T-helper 2 cell treated with Interferon-gamma antibody and Interleukin-4, amounts not matched to agents 100 ng/mL and 5 ng/mL, for 36 hours (primary cell): ENCODE results near the gene BCR. TPM values are rescaled to one million over a fixed set of nuclear protein-coding genes. Genes with fewer than 3 reads are reported as not detected.
"Not testable (repeated sequence)": the region's sequence is repeated elsewhere in the genome, so short reads cannot be mapped to it uniquely, and the experiment has no call there.

Experiments
- intact Hi-C: fragments of 100-400 bp; cut with micrococcal nuclease; formaldehyde crosslinking; loops from one replicate; pipeline ENCODE4 v1.15.1; 2023
- total RNA-seq: library from RNA; stranded (reverse); gene quantifications from 2 replicates; pipeline ENCODE4 v1.2.3, GENCODE V29; 2022

The BCR gene
- 51.6 and 56.3 TPM in 2 replicates for total RNA-seq

DNA sequence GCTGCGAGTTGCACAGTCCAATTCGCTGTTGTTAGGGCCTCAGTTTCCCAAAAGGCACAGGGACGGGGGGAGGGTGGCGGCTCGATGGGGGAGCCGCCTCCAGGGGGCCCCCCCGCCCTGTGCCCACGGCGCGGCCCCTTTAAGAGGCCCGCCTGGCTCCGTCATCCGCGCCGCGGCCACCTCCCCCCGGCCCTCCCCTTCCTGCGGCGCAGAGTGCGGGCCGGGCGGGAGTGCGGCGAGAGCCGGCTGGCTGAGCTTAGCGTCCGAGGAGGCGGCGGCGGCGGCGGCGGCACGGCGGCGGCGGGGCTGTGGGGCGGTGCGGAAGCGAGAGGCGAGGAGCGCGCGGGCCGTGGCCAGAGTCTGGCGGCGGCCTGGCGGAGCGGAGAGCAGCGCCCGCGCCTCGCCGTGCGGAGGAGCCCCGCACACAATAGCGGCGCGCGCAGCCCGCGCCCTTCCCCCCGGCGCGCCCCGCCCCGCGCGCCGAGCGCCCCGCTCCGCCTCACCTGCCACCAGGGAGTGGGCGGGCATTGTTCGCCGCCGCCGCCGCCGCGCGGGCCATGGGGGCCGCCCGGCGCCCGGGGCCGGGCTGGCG, at the start of gene BCR:
TSS of gene BCR (plus strand) at position 209 of the 592 bp plus-strand sequence. CDS start 452 bp downstream, outside the sequence.
- intact Hi-C loops: loop anchor here (5.0 kb wide), 1 partner anchor 62 kb away; no protein-coding TSS in a partner anchor

DNA sequence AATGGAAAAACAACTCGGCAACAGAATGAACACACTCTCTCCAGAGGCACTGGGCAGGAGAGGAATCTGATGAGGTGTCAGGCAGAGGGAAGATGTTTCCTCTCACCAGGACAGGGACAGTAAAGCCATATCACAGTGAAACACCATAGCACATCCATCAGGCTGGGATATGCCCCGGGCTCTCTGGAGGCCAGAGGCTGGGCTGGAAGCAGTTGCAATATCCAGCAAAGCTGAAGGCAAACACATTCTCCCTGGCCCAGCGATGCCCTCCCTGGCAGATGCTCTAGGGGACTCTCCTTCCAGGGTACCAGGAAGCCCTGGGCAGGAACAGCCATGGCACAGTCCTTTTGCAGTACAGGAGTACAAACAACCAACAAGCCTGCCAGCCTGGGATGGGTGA, 49.6 kb upstream of the BCR start:
- intact Hi-C loops: no loop called here

DNA sequence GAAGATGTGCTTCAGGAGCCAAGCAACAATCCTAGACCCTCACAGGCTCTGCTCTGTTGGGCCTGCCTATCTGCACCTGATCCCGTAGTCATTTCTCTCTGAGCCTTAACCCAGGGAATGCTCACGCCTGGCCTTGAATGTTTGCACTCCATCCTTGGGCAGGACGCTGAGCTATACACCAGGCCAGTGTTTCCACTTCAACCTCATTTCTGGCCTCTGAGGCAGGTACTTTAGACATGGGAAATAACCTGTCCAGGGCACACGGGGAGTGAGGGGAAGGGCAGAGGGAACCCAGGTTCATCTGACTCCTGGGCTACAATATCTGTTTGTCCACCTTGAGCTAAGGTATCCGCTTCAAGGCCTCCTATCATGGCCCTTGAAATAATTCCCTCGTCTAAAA, 48.4 kb upstream of the BCR start:
- intact Hi-C loops: no loop called here

DNA sequence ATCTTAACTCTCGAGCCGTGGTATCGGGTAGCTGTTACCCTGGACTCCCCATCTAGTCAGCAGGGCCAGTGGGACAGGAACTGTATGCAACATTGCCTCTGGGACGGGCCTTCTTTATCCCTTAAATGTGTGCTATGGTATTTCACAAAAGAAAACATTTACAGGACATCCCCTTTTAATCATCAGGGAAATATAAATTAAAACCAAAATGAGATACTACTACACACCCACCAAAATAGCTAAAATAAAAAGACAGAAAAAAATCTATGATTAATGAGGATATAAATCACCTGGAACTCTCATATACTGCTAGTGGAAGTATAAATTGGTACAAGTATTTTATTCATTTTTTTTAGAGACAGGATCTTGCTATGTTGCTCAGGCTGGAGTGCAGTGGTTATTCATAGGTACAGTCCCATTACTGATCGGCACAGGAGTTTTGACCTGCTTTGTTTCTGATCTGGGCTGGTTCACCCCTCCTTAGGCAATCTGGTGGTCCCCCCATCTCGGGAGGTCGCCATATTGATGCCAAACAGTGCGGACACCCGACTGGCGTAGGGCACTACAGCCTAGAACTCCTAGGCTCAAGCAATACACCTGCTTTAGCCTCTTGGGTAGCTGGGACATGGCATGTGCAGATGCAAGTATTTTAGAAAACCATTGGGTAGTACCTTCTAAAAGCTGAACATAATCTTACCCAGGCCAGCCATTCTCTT, 47.8 kb upstream of the BCR start:
- intact Hi-C loops: no loop called here

DNA sequence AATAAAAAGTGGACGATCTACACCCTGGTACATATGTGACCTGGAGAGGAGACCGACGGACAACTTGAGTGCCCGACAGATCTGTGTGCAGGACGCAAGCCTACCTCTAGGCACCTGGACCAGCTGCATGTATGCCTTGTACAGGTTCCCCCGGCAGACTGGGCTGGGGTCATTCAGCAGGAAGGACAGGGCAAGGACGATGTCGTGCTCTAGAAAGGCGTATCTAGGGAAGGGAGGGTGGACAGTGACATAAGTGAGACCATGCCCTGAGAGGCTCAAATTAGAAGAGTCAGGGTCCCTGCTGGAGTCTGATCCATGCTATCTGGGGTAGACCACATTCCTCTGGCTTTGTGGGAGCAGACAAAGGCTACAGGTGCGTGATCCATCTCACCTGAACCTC, 46.4 kb upstream of the BCR start:
- intact Hi-C loops: no loop called here

DNA sequence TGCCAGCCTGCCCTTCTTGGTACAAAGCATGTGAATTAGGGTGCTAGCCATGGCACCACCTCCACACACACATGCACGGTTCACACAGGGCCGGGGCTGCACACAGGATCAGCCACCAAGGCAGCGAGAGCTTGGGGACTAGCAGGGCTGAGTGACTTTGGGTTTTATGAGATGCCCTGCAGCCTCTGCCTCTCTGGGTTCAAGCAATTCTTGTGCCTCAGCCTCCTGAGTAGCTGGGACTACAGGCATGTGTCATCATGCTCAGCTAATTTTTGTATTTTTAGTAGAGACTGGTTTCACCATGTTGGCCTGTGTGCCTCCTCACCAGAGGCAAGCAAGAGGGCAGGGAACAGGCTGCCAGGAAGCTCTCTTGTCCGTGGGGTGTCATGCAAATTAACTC, 43.3 kb upstream of the BCR start:
- intact Hi-C loops: not testable (repeated sequence)

DNA sequence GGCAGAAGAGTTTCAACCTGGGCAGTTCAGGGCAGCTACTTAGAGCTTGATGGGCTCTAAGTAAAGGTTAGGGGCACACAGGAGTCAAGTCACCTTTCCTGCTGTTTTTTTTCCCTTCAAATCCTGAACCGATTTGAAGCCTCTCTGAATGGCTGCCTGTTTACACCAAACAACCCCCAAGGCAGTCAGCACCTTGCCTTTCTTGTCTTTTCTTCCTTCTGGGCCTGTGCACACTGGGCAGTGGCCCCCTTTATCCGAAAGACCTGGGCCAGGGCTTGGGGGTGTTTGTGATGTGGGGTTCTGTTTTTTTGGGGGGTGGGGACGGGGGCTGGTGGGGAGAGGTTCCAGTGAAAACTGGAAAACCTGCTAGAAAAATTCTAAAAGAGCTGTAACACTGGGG, 42.8 kb upstream of the BCR start:
- intact Hi-C loops: no loop called here

DNA sequence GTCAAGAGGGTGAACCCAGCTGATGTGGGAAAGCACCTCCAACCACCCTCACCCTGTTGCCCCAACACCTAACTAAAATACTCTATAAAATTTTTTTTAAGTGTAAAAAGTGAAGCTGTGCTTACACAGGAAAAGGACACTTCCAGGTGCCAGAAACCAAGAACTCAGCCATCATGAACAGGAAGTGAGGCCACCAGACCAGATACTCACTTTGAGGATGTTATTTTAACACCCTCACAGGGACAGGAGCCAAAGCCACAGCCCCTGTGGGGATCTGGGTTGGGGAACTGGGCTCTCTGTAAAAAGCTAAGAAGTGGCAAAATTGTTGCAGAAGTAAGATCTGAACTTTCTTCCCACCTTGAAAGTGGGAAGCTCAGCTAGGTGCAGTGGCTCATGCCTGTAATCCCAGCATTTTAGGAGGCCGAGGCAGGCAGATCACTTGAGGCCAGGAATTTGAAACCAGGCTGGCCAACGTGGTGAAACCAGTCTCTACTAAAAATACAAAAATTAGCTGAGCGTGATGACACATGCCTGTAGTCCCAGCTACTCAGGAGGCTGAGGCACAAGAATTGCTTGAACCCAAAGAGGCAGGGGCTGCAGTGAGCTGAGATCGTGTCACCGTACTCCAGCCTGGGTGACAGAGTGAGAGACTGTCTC, 42.3 kb upstream of the BCR start:
- intact Hi-C loops: no loop called here

DNA sequence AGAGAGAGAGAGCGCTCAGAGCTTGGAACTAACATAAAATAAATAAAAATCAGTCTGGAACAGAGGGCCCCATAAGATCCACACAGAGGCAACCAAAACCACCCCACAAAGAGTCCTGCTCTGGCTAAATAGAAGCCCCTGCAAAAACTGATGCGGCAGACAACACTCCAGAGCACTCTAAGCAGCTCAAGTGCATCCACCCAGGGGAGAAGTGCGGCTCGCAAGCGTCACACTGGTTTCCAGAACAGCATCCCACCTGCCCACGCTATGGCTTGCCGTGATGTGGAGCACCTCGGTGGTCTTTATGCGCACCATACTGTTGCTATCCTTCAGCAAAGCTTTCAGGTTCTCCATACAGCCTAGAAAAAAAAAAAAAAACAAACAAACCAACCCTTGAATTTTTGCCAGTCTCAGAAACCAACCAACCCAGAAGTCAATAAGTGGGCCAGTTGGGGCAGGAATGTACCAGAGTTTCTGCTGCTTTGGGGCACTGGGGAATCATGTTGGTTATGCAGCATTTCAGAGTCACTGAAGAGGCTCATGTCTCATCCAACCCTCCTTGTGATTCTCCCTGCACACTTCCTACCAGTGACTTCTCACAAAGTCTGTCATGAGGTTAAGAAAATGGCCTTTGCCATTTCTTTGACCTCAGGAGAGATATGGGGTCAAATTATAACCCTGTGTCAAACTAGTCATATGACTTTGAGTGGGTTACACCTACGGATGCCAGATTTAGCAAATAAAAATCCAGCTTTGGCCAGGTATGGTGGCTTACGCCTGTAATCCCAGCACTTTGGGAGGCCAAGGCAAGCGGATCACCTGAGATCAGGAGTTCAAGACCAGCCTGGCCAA, 41.5 kb upstream of the BCR start:
- intact Hi-C loops: no loop called here

DNA sequence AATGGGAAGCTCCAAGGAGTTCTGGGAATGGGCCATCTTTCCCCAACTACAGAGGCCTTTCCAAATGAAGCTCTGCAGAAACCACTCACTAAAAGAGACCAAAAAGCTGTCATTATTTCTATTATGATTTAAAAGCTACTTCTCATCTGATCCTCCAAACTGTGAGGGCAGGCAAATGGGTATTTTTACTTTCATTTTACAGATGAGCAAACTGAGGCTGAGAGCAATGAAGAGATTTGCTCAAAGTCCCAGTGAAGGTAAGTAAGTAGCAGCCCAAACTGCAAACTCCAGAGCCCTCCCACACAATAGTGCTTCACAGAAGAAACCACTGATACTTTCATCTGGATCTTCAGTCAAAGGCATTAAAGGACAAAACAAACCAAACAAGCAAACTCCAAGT, 39.9 kb upstream of the BCR start:
- intact Hi-C loops: loop anchor here (2.0 kb wide), 1 partner anchor 70 kb away; the partner anchor contains the start of gene GNAZ

DNA sequence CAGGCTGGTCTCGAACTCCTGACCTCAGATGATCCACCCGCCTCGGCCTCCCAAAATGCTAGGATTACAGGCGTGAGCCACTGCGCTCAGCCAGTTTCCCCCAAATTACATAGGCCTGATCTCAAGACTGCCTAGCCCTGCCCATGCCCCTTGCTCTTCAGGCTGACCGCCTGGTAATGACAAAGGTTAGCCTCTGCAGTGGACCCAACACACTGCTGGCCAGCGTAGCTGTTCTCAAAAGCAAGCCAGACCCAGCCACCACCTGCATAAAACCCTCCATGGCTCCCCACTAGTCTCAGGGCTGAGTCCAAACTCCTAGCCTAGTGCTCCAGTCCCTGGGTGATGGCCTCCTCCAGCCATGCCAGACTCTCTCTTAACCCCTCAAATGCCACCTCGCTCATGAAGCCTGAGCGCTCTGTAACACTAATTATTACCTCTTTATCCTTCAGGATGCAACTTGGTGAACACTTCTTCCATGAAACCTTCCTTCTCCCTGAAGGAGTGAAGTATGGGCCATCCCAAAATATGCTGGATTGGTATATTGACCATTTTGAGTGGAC, 37.7 kb upstream of the BCR start:
- intact Hi-C loops: no loop called here

DNA sequence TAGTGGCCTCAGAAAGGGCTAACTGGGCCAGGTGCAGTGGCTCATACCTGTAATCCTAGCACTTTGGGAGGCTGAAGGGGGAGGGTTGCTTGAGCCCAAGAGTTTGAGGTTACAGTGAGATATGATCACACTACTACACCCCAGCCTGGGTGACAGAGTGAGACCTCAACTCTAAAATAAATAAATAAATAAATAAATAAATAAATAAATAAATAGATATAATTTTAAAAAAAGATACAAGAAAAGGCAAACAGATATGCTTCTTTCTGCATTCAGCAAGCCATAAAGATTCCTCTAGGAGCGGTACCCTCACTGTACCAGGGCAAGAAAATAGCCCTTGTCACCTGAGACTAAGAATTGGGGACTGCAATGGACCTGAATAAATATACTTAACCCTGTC, 37.2 kb upstream of the BCR start:
- intact Hi-C loops: no loop called here

DNA sequence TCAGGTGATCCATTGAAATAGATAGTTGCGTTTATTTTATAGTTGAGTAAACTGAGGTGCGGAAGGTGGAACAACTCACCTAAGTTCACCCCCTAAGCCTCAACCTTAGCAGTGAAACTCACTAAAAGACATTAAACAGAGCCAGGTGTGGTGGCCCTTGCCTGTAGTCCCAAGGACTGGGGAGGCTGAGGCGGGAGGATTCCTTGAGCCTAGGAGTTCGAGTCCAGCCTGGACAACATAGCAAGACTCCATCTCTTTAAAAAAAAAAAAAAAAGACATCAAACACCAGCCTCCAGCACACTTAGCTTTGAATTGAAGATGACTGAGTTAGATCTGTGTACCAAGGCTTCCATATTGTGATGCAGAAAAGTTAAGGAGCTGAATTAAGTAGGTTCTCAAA, 35.9 kb upstream of the BCR start:
- intact Hi-C loops: no loop called here

DNA sequence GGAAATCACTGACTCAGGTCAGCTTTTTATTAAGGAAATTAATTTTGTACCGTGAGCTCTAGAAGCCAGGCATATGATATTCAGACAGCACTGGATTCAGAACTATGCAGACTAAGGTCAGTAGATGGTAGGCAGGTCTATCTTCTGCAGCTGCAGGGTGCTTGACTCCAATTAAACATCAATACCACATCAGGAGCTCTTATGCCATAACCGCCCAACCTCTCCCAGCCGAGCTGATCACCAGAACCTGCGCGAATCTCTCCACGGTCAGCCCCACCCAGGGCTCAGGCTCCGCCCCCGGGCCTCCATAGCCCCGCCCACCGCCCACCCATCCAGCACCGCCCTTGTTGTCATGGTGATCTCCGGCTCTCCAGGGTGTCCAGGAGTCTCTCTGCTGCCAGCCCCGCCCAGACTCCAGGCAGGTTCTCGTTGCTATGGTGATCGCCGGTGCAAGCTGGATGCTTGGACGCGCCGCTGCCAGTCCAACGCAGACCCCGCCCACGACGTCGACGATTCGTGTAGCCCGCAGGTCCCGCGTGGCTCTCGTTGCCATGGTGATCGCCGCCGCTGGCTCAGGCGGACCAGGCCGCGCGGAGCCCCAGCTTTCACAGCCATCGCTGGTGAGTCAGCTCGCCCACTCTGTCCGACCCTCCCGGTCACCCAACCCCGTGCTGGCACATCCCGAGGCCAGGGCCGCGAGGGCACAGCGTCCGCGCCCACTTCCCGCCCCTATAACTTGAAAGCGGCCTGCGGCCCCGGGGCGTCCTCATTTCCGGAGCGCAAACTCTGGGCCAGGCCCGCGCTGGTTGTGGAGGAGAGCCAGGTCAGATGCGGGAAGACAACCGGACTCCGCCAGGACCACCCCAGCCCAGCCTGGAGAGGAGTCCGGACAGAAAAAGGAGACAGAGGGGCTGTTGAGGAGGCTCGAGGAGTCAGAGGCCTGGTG, 35.1 kb upstream of the BCR start, which contains the start of gene RAB36:
TSS of gene RAB36 (plus strand) at position 546 of the 946 bp plus-strand sequence. CDS start 1,140 bp downstream, outside the sequence.
- intact Hi-C loops: no loop called here

DNA sequence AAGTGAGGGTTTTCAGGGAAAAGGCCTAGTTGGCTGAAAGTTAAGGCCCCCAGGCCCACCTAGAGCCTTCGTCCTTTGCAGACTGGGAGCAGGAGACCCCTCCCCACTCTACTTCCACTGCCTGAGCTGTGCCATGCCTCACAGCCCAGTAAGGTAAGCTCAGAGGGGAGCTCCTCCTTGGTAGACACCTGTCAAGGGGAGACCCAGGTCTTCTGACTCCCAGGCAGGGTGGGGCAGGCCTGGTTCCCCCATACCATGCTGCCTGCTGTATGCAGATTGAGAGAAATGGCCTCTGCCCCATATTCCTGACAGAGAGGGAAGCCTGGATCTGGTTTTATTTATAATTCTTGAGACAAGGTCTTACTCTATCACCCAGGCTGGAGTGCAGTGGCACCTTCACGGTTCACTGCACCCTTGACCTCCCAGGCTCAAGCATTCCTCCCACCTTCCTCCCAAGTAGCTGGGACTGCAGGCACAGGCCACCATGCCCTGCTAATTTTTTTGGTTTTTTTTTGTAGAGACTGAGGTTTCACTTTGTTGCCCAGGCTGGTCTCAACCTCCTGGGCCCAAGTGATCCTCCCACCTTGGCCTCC, 34.3 kb upstream of the BCR start:
- intact Hi-C loops: no loop called here

DNA sequence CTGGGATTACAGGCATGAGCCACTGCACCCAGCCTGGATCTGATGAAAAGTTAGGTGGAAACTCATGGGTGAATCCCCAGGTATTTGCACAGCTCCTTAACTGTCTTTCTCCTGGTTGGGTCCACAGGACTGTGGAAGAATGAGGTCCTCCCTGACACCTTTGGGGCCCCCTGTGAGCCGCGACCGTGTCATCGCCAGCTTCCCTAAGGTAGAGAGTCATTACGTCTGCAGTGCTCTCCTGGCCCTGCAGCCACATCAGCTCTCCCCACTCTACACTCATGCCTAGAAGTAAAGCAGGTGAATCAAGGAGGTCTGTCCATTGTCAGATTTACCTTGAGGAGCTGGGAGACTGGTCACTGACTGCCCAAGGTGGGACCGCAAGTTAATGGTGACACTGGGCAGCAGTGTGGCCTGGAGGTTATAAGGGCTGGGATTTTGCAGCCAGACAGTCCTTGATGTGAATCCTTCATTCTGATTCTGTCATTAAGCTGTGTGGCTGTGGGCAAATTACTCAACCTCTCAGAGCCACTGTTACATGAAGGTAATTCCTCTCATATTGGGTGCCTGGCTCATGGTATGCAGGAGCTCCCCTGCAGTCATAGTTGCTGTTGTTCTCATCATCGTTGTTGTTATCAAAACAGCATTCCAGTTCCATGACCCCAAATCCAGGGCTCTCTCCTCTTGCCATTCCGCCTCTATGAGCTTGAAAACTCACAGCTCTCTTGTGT, 33.7 kb upstream of the BCR start:
- intact Hi-C loops: no loop called here

DNA sequence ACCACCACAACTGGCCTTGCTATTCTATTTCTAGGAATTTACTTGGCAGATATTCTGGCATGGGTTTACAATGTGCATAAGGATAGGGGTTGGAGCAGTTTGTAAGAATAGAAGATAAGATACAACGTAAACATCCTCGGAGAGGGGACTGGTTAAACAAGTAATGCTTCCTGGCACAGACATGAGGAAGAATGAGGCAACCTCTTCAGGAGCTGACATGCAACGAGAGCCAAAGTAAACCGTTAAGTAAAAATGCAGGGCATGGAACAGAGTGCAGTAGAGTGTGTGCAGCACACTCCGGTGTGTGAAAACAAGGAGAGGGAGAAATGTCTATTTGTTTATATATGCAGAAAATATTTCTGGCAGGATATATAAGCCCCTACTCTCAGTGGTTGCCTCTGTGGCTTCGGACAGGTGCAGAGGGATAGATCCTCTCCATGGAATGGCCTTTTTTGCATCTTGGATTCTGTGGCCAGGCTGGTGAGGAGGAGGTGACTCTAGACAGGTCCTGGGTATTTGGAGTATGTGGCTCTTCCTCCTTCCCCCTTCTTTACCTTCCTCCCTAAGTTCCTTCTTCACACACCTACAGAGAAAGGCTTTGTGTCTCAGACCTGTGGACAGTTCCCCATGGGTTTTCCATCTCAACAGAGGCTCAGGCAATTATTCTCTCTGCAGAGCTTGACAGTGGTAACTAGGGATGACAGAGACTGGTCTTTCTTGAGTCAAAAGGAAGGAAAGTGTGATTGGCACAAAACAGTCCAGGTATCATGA, 32.5 kb upstream of the BCR start:
- intact Hi-C loops: no loop called here

DNA sequence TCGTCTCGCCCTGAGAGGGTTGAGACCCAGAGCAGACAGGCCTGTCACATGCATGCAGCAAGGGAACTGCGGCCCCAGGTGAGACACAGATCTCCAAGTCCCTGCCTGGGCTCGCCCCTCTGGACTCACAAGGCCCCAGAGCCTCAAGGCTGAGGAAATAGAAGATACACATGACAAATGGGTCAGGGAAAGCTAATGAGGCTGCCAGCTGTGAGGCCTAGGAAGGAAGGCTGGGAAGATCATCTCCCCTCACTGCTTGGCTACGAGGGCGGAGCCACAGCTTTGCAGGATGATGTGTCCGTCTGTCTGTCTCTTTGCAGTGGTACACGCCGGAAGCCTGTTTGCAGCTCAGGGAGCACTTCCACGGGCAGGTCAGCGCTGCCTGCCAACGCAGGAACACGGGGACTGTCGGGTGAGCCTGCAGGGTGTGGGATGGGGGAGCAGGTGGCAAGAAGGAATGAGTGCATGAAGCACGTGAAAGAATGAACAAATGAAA, 30.5 kb upstream of the BCR start:
- intact Hi-C loops: no loop called here
